ENCODE results near the gene CLPSL2.
"Not testable (repeated sequence)": the region's sequence is repeated elsewhere in the genome, so short reads cannot be mapped to it uniquely, and the experiment has no call there.

CLPSL2 gene

GRCh38 chr6:35776364-35777215 is at the start of gene CLPSL2:
CLPSL2 (plus strand) TSS chr6:35776598; CDS start chr6:35776619, 21 bp downstream.
- no peak for DNase-seq

- no peak for DNase-seq
Observed at GRCh38 chr6:35727231-35727934, 49.0 kb upstream of the CLPSL2 start.

- DNase-seq, result peak; percentile 69 to 73
Observed at GRCh38 chr6:35727935-35728682, 48.3 kb upstream of the CLPSL2 start.

- DNase-seq, result no peak
Observed at GRCh38 chr6:35728683-35729678, 47.4 kb upstream of the CLPSL2 start.

- no peak for DNase-seq
Observed at GRCh38 chr6:35729722-35730121, 46.7 kb upstream of the CLPSL2 start.

- DNase-seq, result no peak
Observed at GRCh38 chr6:35730745-35731413, 45.5 kb upstream of the CLPSL2 start.

GRCh38 chr6:35731414-35731735 is 45.0 kb upstream of the CLPSL2 start:
- DNase-seq, result peak; percentile 88 to 91

- DNase-seq, result peak; percentile 94
Observed at GRCh38 chr6:35731736-35732532, 44.5 kb upstream of the CLPSL2 start.

GRCh38 chr6:35733633-35734032 is 42.8 kb upstream of the CLPSL2 start:
- DNase-seq, result no peak

GRCh38 chr6:35734319-35734718 is 42.1 kb upstream of the CLPSL2 start:
- DNase-seq, result not testable (repeated sequence)

- no peak for DNase-seq
Observed at GRCh38 chr6:35735452-35735851, 40.9 kb upstream of the CLPSL2 start.

GRCh38 chr6:35736253-35736894 is 40.0 kb upstream of the CLPSL2 start:
- DNase-seq, result peak; percentile 87 to 88

GRCh38 chr6:35736982-35737412 is 39.4 kb upstream of the CLPSL2 start, which contains the start of gene ARMC12:
ARMC12 (plus strand) TSS chr6:35737032; CDS start chr6:35737109, 77 bp downstream.
- DNase-seq, result no peak

GRCh38 chr6:35737413-35738211 is 38.8 kb upstream of the CLPSL2 start:
- no peak for DNase-seq

- no peak for DNase-seq
Observed at GRCh38 chr6:35739645-35740524, 36.5 kb upstream of the CLPSL2 start.

- DNase-seq, result no peak
Observed at GRCh38 chr6:35742842-35743241, 33.6 kb upstream of the CLPSL2 start.

GRCh38 chr6:35745509-35745908 is 30.9 kb upstream of the CLPSL2 start:
- DNase-seq, result no peak

- no peak for DNase-seq
Observed at GRCh38 chr6:35746516-35746915, 29.9 kb upstream of the CLPSL2 start.
